Activated CD8-positive, alpha-beta T cell treated with anti-CD3 and anti-CD28 coated beads for 36 hours (primary cell): ENCODE data around the gene IRF2. TPM values are rescaled to one million over a fixed set of nuclear protein-coding genes. Genes with fewer than 3 reads are reported as not detected.
A peak's percentile ranks its signal among the peaks of the same experiment; 100 is the strongest.

ENCODE experiments used
- ATAC-seq: fragments of 200-7000 bp; cut with Tn5 transposase; one replicate; pipeline ENCODE4 v1.10.0; 2021; ENCODE audit warnings: mild to moderate bottlenecking, moderate library complexity
- CTCF ChIA-PET: fragments of 350-600 bp; sonication (Branson Sonifier 250); formaldehyde crosslinking; loops from one replicate; lab custom pipeline; 2021; ENCODE audit warnings: antibody characterized with exemption; lab: Charles Lee
- POLR2A ChIA-PET: fragments of 350-600 bp; sonication (Branson Sonifier 250); formaldehyde crosslinking; loops from one replicate; lab custom pipeline; 2021; ENCODE audit warnings: antibody characterized with exemption; lab: Charles Lee
- DNase-seq: peaks from one replicate; pipeline ENCODE4 v3.0.0-alpha.2; 2020
- H3K27ac Mint-ChIP-seq: one replicate; pipeline ENCODE4 v1.8.0; 2021; ENCODE audit warnings: mild to moderate bottlenecking, mixed read lengths
- H3K27me3 Mint-ChIP-seq: one replicate; pipeline ENCODE4 v1.8.0; 2021; ENCODE audit warnings: mixed read lengths
- H3K36me3 Mint-ChIP-seq: one replicate; pipeline ENCODE4 v1.8.0; 2021; ENCODE audit warnings: low read depth, mixed read lengths
- H3K4me1 Mint-ChIP-seq: one replicate; pipeline ENCODE4 v1.8.0; 2021; ENCODE audit warnings: low read depth, mixed read lengths
- H3K4me3 Mint-ChIP-seq: one replicate; pipeline ENCODE4 v1.8.0; 2021; ENCODE audit warnings: mild to moderate bottlenecking, moderate library complexity, mixed read lengths
- H3K9me3 Mint-ChIP-seq: one replicate; pipeline ENCODE4 v1.8.0; 2021; ENCODE audit warnings: mixed read lengths
- intact Hi-C: fragments of 100-400 bp; cut with micrococcal nuclease; formaldehyde crosslinking; loops from one replicate; pipeline ENCODE4 v1.10.0; 2022
- total RNA-seq, 2 experiments: library from RNA; stranded (reverse); gene quantifications; one replicate each; pipeline ENCODE4 v1.2.3, GENCODE V29; 2021
- TF ChIP-seq, protein P1 (sequence below): fragments of 200-600 bp; IDR thresholded peaks from one replicate; pipeline ENCODE4 v1.8.0; 2022; ENCODE audit warnings: antibody characterized with exemption, mild to moderate bottlenecking

Gene IRF2
- total RNA-seq, 2 experiments from 2014 or later, result 48.1 to 56.4 TPM

- DNase-seq, result no peak
- intact Hi-C loops, result no loop called here
- H3K36me3 Mint-ChIP-seq, result peaks cover 24% of the 10 kb centered on the region
- ChIA-PET POLR2A (interaction anchor here (1.5 kb wide), 1 partner anchor 175 kb away, joined by 3 read pairs; no protein-coding TSS in a partner anchor), CTCF (interaction anchor here (1.4 kb wide), 1 partner anchor 191 kb away, joined by 3 read pairs; no protein-coding TSS in a partner anchor)
- ATAC-seq, result no peak
- H3K27me3 Mint-ChIP-seq, result no peaks in the 10 kb centered on the region
- peaks cover 77% of the 10 kb centered on the region for H3K4me1 Mint-ChIP-seq
- TF ChIP-seq, protein P1, sequence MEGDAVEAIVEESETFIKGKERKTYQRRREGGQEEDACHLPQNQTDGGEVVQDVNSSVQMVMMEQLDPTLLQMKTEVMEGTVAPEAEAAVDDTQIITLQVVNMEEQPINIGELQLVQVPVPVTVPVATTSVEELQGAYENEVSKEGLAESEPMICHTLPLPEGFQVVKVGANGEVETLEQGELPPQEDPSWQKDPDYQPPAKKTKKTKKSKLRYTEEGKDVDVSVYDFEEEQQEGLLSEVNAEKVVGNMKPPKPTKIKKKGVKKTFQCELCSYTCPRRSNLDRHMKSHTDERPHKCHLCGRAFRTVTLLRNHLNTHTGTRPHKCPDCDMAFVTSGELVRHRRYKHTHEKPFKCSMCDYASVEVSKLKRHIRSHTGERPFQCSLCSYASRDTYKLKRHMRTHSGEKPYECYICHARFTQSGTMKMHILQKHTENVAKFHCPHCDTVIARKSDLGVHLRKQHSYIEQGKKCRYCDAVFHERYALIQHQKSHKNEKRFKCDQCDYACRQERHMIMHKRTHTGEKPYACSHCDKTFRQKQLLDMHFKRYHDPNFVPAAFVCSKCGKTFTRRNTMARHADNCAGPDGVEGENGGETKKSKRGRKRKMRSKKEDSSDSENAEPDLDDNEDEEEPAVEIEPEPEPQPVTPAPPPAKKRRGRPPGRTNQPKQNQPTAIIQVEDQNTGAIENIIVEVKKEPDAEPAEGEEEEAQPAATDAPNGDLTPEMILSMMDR, result no peak
- peak overlapping the region; percentile 5 for H3K27ac Mint-ChIP-seq
- no peaks in the 10 kb centered on the region for H3K9me3 Mint-ChIP-seq
- H3K4me3 Mint-ChIP-seq, result no peak overlapping the region
These were observed 19.1 kb downstream of the IRF2 start for GRCh38 chr4:184455299-184455698.

DNA sequence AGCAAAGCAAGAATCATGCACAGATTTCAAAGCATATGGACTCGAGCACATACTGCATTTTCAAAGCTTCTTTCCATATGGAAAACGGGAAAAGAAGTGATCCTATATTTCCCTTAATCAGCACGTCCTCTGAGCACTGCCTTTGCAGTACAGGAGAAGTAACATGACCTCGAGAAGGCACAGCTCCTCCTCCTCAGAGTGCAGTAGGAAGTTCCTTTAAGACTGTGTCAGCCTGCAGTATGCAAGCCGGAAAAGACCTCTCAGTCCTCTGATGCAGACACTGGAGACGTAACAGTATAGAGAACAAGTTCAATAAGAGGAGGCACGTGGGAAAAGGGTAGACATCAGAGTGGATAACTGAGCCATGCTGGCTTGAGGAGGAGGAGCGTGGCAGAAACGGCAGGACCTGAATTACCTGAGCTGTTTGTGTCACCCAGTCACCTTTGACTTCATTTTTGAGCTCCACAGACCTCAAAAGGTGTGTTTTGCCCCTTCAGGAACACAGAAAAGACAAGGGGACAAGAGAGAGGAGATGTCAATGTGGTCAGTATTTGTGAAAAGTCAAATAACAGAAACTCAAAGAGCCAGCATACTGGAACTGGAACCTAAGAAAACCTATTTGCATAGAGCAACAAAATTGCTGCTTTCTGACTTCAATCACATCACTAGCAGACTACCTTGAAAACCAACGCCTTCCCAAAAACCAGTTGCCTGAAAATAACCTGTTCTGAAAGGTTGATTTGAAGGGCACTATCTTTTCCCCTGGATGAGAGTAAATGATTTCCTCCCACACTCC is 20.8 kb downstream of the IRF2 start:
- intact Hi-C loops, result no loop called here
- ChIA-PET POLR2A (interaction anchor here (0.5 to 1.4 kb wide), 6 partner anchors 12 to 228 kb away, joined by 3 to 6 read pairs (median 3); partner anchors contain the start of gene IRF2), CTCF (interaction anchor here (0.6 to 1.6 kb wide), 7 partner anchors 12 to 189 kb away, joined by 3 to 4 read pairs (median 3); no protein-coding TSS in a partner anchor)

DNA sequence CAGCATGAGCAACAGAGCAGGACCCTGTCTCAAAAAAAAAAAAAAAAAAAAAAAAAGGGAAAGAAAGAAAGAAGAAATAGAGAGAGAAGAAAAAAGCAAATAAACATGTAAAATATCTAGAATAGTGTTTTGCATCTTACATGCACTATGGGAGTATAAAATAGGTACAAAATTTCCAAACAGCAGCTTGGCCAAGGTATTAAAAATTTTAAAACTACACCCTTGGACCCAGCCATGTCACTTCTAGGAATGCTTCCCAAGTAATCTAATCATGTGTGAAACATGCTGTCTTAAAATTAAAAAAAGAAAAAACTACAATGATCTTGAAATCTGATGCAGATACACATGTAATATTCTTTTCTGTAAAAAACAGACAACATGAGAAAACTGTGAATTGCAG is 21.6 kb downstream of the IRF2 start:
- H3K27me3 Mint-ChIP-seq, result no peaks in the 10 kb centered on the region
- no peak for ATAC-seq
- no peak overlapping the region for H3K4me3 Mint-ChIP-seq
- H3K9me3 Mint-ChIP-seq, result no peaks in the 10 kb centered on the region
- peaks cover 37% of the 10 kb centered on the region for H3K36me3 Mint-ChIP-seq
- ChIA-PET POLR2A (interaction anchor here (0.5 to 1.4 kb wide), 4 partner anchors 11 to 227 kb away, joined by 3 to 6 read pairs (median 4); partner anchors contain the start of gene IRF2), CTCF (interaction anchor here (0.9 to 1.2 kb wide), 3 partner anchors 10 to 132 kb away, joined by 3 to 4 read pairs (median 3); no protein-coding TSS in a partner anchor)
- TF ChIP-seq, protein P1, result no peak
- H3K27ac Mint-ChIP-seq, result no peak overlapping the region
- intact Hi-C loops, result no loop called here
- DNase-seq, result no peak
- H3K4me1 Mint-ChIP-seq, result peaks cover 75% of the 10 kb centered on the region

More for the DNA sequence above, 20.8 kb downstream of the IRF2 start:
- Mint-ChIP-seq H3K36me3 (peaks cover 31% of the 10 kb centered on the region), H3K9me3 (no peaks in the 10 kb centered on the region), H3K4me3 (peak overlapping the region; percentile 57), H3K4me1 (peaks cover 77% of the 10 kb centered on the region), H3K27me3 (no peaks in the 10 kb centered on the region), H3K27ac (peak overlapping the region; percentile 82)
- TF ChIP-seq, protein P1, result no peak
- ATAC-seq, result peak; percentile 96
- DNase-seq, result peak; percentile 62

- TF ChIP-seq, protein P1, result no peak
- Mint-ChIP-seq H3K4me1 (peaks cover 77% of the 10 kb centered on the region), H3K9me3 (no peaks in the 10 kb centered on the region), H3K4me3 (no peak overlapping the region), H3K36me3 (peaks cover 33% of the 10 kb centered on the region), H3K27me3 (no peaks in the 10 kb centered on the region), H3K27ac (no peak overlapping the region)
- DNase-seq (no peak), ATAC-seq (no peak)
- ChIA-PET POLR2A (interaction anchor here (1.1 kb wide), 1 partner anchor 22 kb away, joined by 3 read pairs; the partner anchor contains the start of gene IRF2), CTCF (interaction anchor here (0.9 kb wide), 1 partner anchor 11 kb away, joined by 3 read pairs; no protein-coding TSS in a partner anchor)
- intact Hi-C loops, result no loop called here
These were observed 22.6 kb downstream of the IRF2 start for GRCh38 chr4:184451726-184452125.
